SK-N-SH treated with all-trans-retinoic acid at 6 μM for 48 hours (cell line): ENCODE measurements around the gene OLA1.

Source experiments
- ATAC-seq: fragments of 200-7000 bp; cut with Tn5 transposase; 3 replicates; pipeline ENCODE4 v1.9.1; 2020; ENCODE audit warnings: mild to moderate bottlenecking, moderate library complexity
- ARNTL ChIP-seq: fragments of 450-650 bp; formaldehyde crosslinking; IDR thresholded peaks from 2 replicates; pipeline ENCODE4 v1.5.0; 2020; ENCODE audit warnings: low read depth, mild to moderate bottlenecking, moderate library complexity, borderline replicate concordance
- BACH2 ChIP-seq: fragments of 250-450 bp; sonication (Bioruptor Pico); IDR thresholded peaks from 2 replicates; pipeline ENCODE4 v1.9.0; 2021; ENCODE audit warnings: mild to moderate bottlenecking, borderline replicate concordance
- CSDC2 ChIP-seq: fragments of 250-450 bp; sonication (Bioruptor Pico); IDR thresholded peaks from 2 replicates; pipeline ENCODE4 v1.5.0; 2020; ENCODE audit warnings: mild to moderate bottlenecking, moderate library complexity
- ESRRG ChIP-seq: fragments of 250-450 bp; sonication (Bioruptor Pico); IDR thresholded peaks from 2 replicates; pipeline ENCODE4 v1.6.1; 2021; ENCODE audit warnings: mild to moderate bottlenecking
- GLIS3 ChIP-seq: fragments of 250-450 bp; sonication (Bioruptor Pico); IDR thresholded peaks from 2 replicates; pipeline ENCODE4 v1.5.0; 2020; ENCODE audit warnings: mild to moderate bottlenecking, moderate library complexity
- ISL1 ChIP-seq: fragments of 250-450 bp; sonication (Bioruptor Pico); IDR thresholded peaks from 2 replicates; pipeline ENCODE4 v2.1.2; 2022; ENCODE audit warnings: mild to moderate bottlenecking, moderate library complexity
- OSR1 ChIP-seq: fragments of 250-450 bp; sonication (Bioruptor Pico); IDR thresholded peaks from 2 replicates; pipeline ENCODE4 v1.8.0; 2022; ENCODE audit warnings: moderate library complexity, mild to moderate bottlenecking, inconsistent platforms
- PPARA ChIP-seq: fragments of 250-450 bp; sonication (Bioruptor Pico); IDR thresholded peaks from 2 replicates; pipeline ENCODE4 v1.5.0; 2020; ENCODE audit warnings: mild to moderate bottlenecking, borderline replicate concordance
- RARB ChIP-seq: fragments of 250-450 bp; sonication (Bioruptor Pico); IDR thresholded peaks from 2 replicates; pipeline ENCODE4 v1.8.0; 2021; ENCODE audit warnings: mild to moderate bottlenecking, moderate library complexity
- SNAI2 ChIP-seq: fragments of 250-450 bp; sonication (Bioruptor Pico); IDR thresholded peaks from 2 replicates; pipeline ENCODE4 v1.5.0; 2020; ENCODE audit warnings: mild to moderate bottlenecking, moderate library complexity
- TCF4 ChIP-seq: fragments of 250-450 bp; sonication (Bioruptor Pico); IDR thresholded peaks from 2 replicates; pipeline ENCODE4 v1.8.0; 2021; ENCODE audit warnings: mild to moderate bottlenecking, moderate library complexity, borderline replicate concordance
- TOX ChIP-seq: fragments of 250-450 bp; sonication (Bioruptor Pico); IDR thresholded peaks from 2 replicates; pipeline ENCODE4 v1.8.0; 2021; ENCODE audit warnings: mild to moderate bottlenecking, moderate library complexity, borderline replicate concordance
- TSHZ2 ChIP-seq: fragments of 250-450 bp; sonication (Bioruptor Pico); IDR thresholded peaks from 2 replicates; pipeline ENCODE4 v1.5.0; 2020; ENCODE audit warnings: mild to moderate bottlenecking, moderate library complexity
- ZFP3 ChIP-seq: fragments of 250-450 bp; sonication (Bioruptor Pico); IDR thresholded peaks from 2 replicates; pipeline ENCODE4 v1.5.0; 2020; ENCODE audit warnings: mild to moderate bottlenecking, moderate library complexity
- ZFP30 ChIP-seq: fragments of 450-650 bp; formaldehyde crosslinking; IDR thresholded peaks from 2 replicates; pipeline ENCODE4 v1.5.0; 2022; ENCODE audit warnings: mild to moderate bottlenecking, moderate library complexity
- ZNF565 ChIP-seq: fragments of 450-650 bp; formaldehyde crosslinking; conservative IDR thresholded peaks from 2 replicates; pipeline ENCODE4 v1.5.0; 2020; ENCODE audit warnings: low read depth, mild to moderate bottlenecking, moderate library complexity
- ZNF70 ChIP-seq: fragments of 450-650 bp; formaldehyde crosslinking; IDR thresholded peaks from 2 replicates; pipeline ENCODE4 v1.5.0; 2020; ENCODE audit warnings: mild to moderate bottlenecking, moderate library complexity
- ZNF8 ChIP-seq: fragments of 450-650 bp; formaldehyde crosslinking; IDR thresholded peaks from 2 replicates; pipeline ENCODE4 v1.5.0; 2020; ENCODE audit warnings: mild to moderate bottlenecking, moderate library complexity
- TF ChIP-seq, protein P1 (sequence below): fragments of 250-450 bp; sonication (Bioruptor Pico); IDR thresholded peaks from 2 replicates; pipeline ENCODE4 v1.8.0; 2021; ENCODE audit warnings: low read depth, mild to moderate bottlenecking, moderate library complexity, borderline replicate concordance
- TF ChIP-seq, protein P2 (sequence below): fragments of 250-450 bp; sonication (Bioruptor Pico); IDR thresholded peaks from 2 replicates; pipeline ENCODE4 v1.5.1; 2021; ENCODE audit warnings: mild to moderate bottlenecking, moderate library complexity
- TF ChIP-seq, protein P3 (sequence below): fragments of 250-450 bp; sonication (Bioruptor Pico); IDR thresholded peaks from 2 replicates; pipeline ENCODE4 v1.8.0; 2020; ENCODE audit warnings: mild to moderate bottlenecking, moderate library complexity, borderline replicate concordance

Gene OLA1

DNA sequence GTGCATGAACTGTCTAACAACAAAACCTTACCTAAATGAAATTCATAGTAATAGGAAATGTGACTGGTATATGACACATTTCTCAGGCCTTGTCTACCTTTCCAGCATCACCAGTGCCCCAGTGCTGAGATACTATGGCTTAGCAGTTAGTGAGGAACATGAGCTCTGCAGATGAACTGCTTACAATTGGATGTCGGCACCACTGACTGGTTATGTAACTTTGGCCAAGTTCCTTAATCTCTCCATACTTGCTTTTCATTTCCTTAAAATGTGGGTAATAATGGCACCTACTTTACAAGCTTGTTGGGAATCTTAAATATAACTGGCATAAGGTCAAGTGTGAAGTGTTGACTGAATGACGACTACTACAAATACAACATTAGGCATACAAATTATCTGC, 136.3 kb downstream of the OLA1 start (continued):
- TF ChIP-seq, protein P1, sequence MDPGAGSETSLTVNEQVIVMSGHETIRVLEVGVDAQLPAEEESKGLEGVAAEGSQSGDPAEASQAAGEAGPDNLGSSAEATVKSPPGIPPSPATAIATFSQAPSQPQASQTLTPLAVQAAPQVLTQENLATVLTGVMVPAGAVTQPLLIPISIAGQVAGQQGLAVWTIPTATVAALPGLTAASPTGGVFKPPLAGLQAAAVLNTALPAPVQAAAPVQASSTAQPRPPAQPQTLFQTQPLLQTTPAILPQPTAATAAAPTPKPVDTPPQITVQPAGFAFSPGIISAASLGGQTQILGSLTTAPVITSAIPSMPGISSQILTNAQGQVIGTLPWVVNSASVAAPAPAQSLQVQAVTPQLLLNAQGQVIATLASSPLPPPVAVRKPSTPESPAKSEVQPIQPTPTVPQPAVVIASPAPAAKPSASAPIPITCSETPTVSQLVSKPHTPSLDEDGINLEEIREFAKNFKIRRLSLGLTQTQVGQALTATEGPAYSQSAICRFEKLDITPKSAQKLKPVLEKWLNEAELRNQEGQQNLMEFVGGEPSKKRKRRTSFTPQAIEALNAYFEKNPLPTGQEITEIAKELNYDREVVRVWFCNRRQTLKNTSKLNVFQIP (CRISPR knock-in tag): no peak
- TF ChIP-seq ZNF565 (CRISPR knock-in tag) (no peak), GLIS3 (no peak), SNAI2 (CRISPR knock-in tag) (no peak), PPARA (CRISPR knock-in tag) (no peak)

- TF ChIP-seq OSR1 (CRISPR knock-in tag): no peak
- no peak for TF ChIP-seq ZNF8 (CRISPR knock-in tag)
- TF ChIP-seq ZFP3 (CRISPR knock-in tag): no peak
- TF ChIP-seq SNAI2 (CRISPR knock-in tag): no peak
- TF ChIP-seq ZFP30: no peak
- TF ChIP-seq ESRRG (CRISPR knock-in tag): no peak
- no peak; the same call in 2 of the 3 replicates for ATAC-seq
Measured at GRCh38 chr2:174108579-174108978, 139.8 kb downstream of the OLA1 start.

DNA sequence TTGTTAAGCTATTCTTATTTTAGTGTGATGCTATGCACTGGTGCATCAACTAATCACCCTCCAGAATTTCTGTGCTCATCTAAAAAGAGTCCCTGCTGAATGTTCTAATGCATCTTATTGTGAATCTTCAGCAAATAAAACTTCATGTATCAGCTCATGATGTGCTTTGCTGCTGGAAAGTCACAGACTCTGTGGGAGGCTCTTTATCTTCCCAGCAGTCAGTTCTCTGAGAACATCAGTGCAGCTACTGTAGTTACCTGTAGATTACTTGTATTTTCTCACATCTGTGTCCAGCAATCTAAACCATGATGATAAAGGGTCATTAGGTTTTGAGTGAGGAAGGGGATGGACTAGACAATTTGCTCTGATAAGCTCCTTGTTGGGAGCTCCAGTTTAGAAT, 141.6 kb downstream of the OLA1 start:
- TF ChIP-seq, protein P2, sequence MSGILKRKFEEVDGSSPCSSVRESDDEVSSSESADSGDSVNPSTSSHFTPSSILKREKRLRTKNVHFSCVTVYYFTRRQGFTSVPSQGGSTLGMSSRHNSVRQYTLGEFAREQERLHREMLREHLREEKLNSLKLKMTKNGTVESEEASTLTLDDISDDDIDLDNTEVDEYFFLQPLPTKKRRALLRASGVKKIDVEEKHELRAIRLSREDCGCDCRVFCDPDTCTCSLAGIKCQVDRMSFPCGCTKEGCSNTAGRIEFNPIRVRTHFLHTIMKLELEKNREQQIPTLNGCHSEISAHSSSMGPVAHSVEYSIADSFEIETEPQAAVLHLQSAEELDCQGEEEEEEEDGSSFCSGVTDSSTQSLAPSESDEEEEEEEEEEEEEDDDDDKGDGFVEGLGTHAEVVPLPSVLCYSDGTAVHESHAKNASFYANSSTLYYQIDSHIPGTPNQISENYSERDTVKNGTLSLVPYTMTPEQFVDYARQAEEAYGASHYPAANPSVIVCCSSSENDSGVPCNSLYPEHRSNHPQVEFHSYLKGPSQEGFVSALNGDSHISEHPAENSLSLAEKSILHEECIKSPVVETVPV (CRISPR knock-in tag): no peak
- TF ChIP-seq OSR1 (CRISPR knock-in tag) (no peak), ZFP30 (no peak), BACH2 (CRISPR knock-in tag) (no peak), ARNTL (CRISPR knock-in tag) (no peak), ESRRG (CRISPR knock-in tag) (no peak), CSDC2 (CRISPR knock-in tag) (no peak), TCF4 (CRISPR knock-in tag) (no peak), ZNF8 (CRISPR knock-in tag) (no peak)
- TF ChIP-seq, protein P3, sequence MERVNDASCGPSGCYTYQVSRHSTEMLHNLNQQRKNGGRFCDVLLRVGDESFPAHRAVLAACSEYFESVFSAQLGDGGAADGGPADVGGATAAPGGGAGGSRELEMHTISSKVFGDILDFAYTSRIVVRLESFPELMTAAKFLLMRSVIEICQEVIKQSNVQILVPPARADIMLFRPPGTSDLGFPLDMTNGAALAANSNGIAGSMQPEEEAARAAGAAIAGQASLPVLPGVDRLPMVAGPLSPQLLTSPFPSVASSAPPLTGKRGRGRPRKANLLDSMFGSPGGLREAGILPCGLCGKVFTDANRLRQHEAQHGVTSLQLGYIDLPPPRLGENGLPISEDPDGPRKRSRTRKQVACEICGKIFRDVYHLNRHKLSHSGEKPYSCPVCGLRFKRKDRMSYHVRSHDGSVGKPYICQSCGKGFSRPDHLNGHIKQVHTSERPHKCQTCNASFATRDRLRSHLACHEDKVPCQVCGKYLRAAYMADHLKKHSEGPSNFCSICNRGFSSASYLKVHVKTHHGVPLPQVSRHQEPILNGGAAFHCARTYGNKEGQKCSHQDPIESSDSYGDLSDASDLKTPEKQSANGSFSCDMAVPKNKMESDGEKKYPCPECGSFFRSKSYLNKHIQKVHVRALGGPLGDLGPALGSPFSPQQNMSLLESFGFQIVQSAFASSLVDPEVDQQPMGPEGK (CRISPR knock-in tag): no peak
- ATAC-seq: no peak

DNA sequence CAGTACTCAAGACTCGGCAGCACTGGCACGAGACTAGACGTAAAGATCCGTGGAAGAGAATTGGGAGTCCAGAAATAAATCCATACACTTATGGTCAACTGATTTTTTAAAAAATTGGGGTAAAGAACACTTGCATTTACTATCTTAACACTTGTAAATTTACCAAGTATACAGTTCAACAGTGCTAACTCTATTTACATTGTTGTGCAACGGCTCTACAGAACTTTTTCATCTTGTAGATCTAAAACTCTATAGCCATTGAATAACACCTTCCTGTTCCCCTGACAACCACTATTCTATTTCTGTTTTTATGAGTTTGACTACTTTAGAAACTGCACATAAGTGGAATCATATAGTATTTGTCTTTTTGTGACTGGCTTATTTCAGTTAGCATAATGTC, 153.8 kb downstream of the OLA1 start:
- no peak for ATAC-seq
- no peak for TF ChIP-seq ESRRG (CRISPR knock-in tag)
- TF ChIP-seq TOX (CRISPR knock-in tag): no peak
- TF ChIP-seq ISL1: no peak
- TF ChIP-seq ZNF70 (CRISPR knock-in tag): no peak
- TF ChIP-seq, all 23 proteins: peak for 0

DNA sequence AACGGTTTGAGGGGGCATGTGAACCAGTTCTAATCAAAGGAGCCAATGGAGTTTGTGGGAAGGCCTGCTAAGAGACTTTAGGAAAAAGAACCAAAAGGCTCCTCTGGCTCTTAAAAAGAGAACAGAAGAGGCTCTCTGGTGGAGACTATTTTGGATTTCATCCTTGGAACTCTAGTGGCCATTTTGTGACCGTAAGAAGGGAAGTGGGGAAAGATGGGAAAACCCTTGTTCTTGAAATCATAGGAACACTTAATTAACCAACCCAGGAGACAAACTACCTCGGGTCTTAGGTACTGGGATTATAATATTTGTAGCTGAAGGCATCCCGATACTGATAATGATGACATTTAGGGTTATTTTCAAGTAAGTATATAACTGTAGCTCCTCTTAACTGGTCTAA, 157.9 kb downstream of the OLA1 start:
- TF ChIP-seq ZFP3 (CRISPR knock-in tag) (no peak), GLIS3 (no peak), ZNF70 (CRISPR knock-in tag) (no peak), OSR1 (CRISPR knock-in tag) (no peak), ARNTL (CRISPR knock-in tag) (no peak), CSDC2 (CRISPR knock-in tag) (no peak), TOX (CRISPR knock-in tag) (no peak), BACH2 (CRISPR knock-in tag) (no peak), TSHZ2 (CRISPR knock-in tag) (no peak), ZFP30 (no peak), RARB (no peak)
- TF ChIP-seq, protein P2 (CRISPR knock-in tag): no peak
- TF ChIP-seq, protein P1 (CRISPR knock-in tag): no peak
- no peak for ATAC-seq
